Ovary (tissue), 3 donors: ENCODE measurements around the gene TAF3.

Experiments
- CTCF ChIP-seq, 3 donors: fragments of 450-650 bp in 2 of 3; fragments of 200-600 bp in 1 of 3; IDR thresholded peaks; one replicate each; pipeline versions ENCODE4 v1.5.1 to v1.8.0; 2016 to 2022; ENCODE audit warnings: antibody characterized with exemption in 3 of 3, mild to moderate bottlenecking in 1 of 3
- POLR2A ChIP-seq: fragments of 450-650 bp; IDR thresholded peaks from one replicate; pipeline ENCODE4 v1.6.1; 2017; ENCODE audit warnings: antibody characterized with exemption, mild to moderate bottlenecking, moderate library complexity
- donor health status: DM: no; HTN: no; CAD: no.

- TF ChIP-seq CTCF (IDR thresholded peaks at IDR 0.05) (no peak), POLR2A (no peak)
Measured at GRCh38 chr10:7972367-7972766, 154.1 kb downstream of the TAF3 start.
